Prostate gland (tissue), 2 donors: Measurements from ENCODE around the gene ABCA1.

Experiments used
- CTCF ChIP-seq, 4 experiments: fragments of 200-600 bp in 2 of 4; fragments of 450-650 bp in 2 of 4; sonication (generic) in 2 of 4; IDR thresholded peaks; 1 replicate in 3 of 4; 2 replicates in 1 of 4; pipeline ENCODE4 v1.5.1; 2016 to 2019; ENCODE audit warnings: antibody characterized with exemption in 4 of 4, mild to moderate bottlenecking in 2 of 4, moderate library complexity in 2 of 4
- POLR2A ChIP-seq: fragments of 450-650 bp; IDR thresholded peaks from one replicate; pipeline ENCODE4 v1.6.1; 2016; ENCODE audit warnings: antibody characterized with exemption, mild to moderate bottlenecking
- POLR2AphosphoS5 ChIP-seq: sonication (generic); formaldehyde crosslinking; IDR thresholded peaks from one replicate; pipeline ENCODE4 v1.6.1; 2017; ENCODE audit warnings: antibody characterized with exemption

GRCh38 chr9:104923289-104923688 lies 4.7 kb downstream of the ABCA1 start:
- TF ChIP-seq CTCF (IDR thresholded peaks at IDR 0.05) (no peak), POLR2A (no peak), POLR2AphosphoS5 (no peak)
